PC-3 (cell line): ENCODE data around the gene CYP2R1. TPM values are rescaled to one million over a fixed set of nuclear protein-coding genes. Genes with fewer than 3 reads are reported as not detected.

ENCODE experiments used
- ATAC-seq: fragments of 200-7000 bp; cut with Tn5 transposase; 2 replicates; pipeline ENCODE4 v1.9.1; 2020; ENCODE audit warnings: mild to moderate bottlenecking, moderate library complexity
- Bru-seq: library from RNA; stranded (reverse); fragments of 400-500 nt; gene quantifications from one replicate; lab custom pipeline; 2021; lab: Mats Ljungman, UMichigan
- BruChase-seq, 2 experiments: library from RNA; stranded (reverse); fragments of 400-500 nt; gene quantifications; one replicate each; lab custom pipeline; 2021; lab: Mats Ljungman, UMichigan
- BruUV-seq: library from RNA; stranded (reverse); fragments of 400-500 nt; replicated peaks from 2 replicates; lab custom pipeline; 2021; lab: Mats Ljungman, UMichigan
- CTCF ChIA-PET: fragments of 300-600 bp; sonication (Branson Sonifier 250); formaldehyde crosslinking; loops from one replicate; lab custom pipeline; 2022; ENCODE audit warnings: antibody characterized with exemption; lab: Charles Lee
- POLR2A ChIA-PET: fragments of 300-600 bp; sonication (Branson Sonifier 250); formaldehyde crosslinking; loops from one replicate; lab custom pipeline; 2022; ENCODE audit warnings: antibody characterized with exemption; ENCODE audit not compliant: unreplicated experiment; lab: Charles Lee
- DNase-seq: peaks from one replicate; pipeline ENCODE4 v3.0.0-alpha.2; 2015
- H2AFZ ChIP-seq: fragments of 300-600 bp; sonication (generic); 2 replicates; pipeline ENCODE4 v1.6.0; 2016; ENCODE audit warnings: antibody characterized with exemption, low read length
- H3F3A ChIP-seq: fragments of 300-600 bp; sonication (generic); one replicate; pipeline ENCODE4 v1.6.0; 2017; ENCODE audit warnings: antibody characterized with exemption, low read length, control low read depth, mild to moderate bottlenecking; ENCODE audit not compliant: unreplicated experiment
- H3K27ac ChIP-seq: fragments of 300-600 bp; sonication (generic); 2 replicates; pipeline ENCODE4 v1.5.1; 2016; ENCODE audit warnings: mild to moderate bottlenecking, low read length
- H3K27me3 ChIP-seq: fragments of 300-600 bp; sonication (generic); 2 replicates; pipeline ENCODE4 v1.6.1; 2016; ENCODE audit warnings: low read length, mixed read lengths
- H3K36me3 ChIP-seq: fragments of 300-600 bp; sonication (generic); 2 replicates; pipeline ENCODE4 v1.6.1; 2016; ENCODE audit warnings: low read depth, mixed run types, low read length, mixed read lengths
- H3K4me1 ChIP-seq: fragments of 300-600 bp; sonication (generic); 2 replicates; pipeline ENCODE4 v1.5.1; 2016; ENCODE audit warnings: low read length; ENCODE audit not compliant: insufficient read depth
- H3K4me2 ChIP-seq: fragments of 300-600 bp; sonication (generic); 2 replicates; pipeline ENCODE4 v1.6.0; 2016; ENCODE audit warnings: low read length
- H3K4me3 ChIP-seq: fragments of 300-600 bp; sonication (generic); 2 replicates; pipeline ENCODE4 v1.5.1; 2016; ENCODE audit warnings: mild to moderate bottlenecking, low read length, mixed read lengths
- H3K79me2 ChIP-seq: fragments of 300-600 bp; sonication (generic); 2 replicates; pipeline ENCODE4 v1.6.1; 2017; ENCODE audit warnings: low read length, mixed read lengths
- H3K9ac ChIP-seq: fragments of 300-600 bp; sonication (generic); 2 replicates; pipeline ENCODE4 v1.6.0; 2016; ENCODE audit warnings: mild to moderate bottlenecking, low read length
- H3K9me2 ChIP-seq: fragments of 300-600 bp; sonication (generic); replicated peaks from 2 replicates; pipeline ENCODE4 v1.6.1; 2016; ENCODE audit warnings: mixed run types, low read length, mixed read lengths
- H3K9me3 ChIP-seq: fragments of 300-600 bp; sonication (generic); 2 replicates; pipeline ENCODE4 v1.6.1; 2016; ENCODE audit warnings: low read length, mixed read lengths
- H4K20me1 ChIP-seq: fragments of 300-600 bp; sonication (generic); 2 replicates; pipeline ENCODE4 v1.6.1; 2016; ENCODE audit warnings: low read length, mixed read lengths
- CTCF ChIP-seq: fragments of 300-600 bp; sonication (generic); conservative IDR thresholded peaks from 2 replicates; pipeline ENCODE4 v1.5.1; 2017; ENCODE audit warnings: antibody characterized with exemption, low read depth, mild to moderate bottlenecking, low read length
- EZH2 ChIP-seq: fragments of 300-600 bp; sonication (generic); IDR thresholded peaks from one replicate; pipeline ENCODE4 v1.6.1; 2017; ENCODE audit warnings: antibody characterized with exemption, mild to moderate bottlenecking, low read length; ENCODE audit not compliant: unreplicated experiment
- EZH2phosphoT487 ChIP-seq: fragments of 300-600 bp; sonication (generic); IDR thresholded peaks from 2 replicates; pipeline ENCODE4 v1.6.1; 2018; ENCODE audit warnings: mild to moderate bottlenecking, antibody characterized with exemption, low read length, borderline replicate concordance
- intact Hi-C: fragments of 100-400 bp; cut with micrococcal nuclease; formaldehyde crosslinking; loops from 2 replicates; pipeline ENCODE4 v1.9.0; 2023
- long read RNA-seq: library from polyadenylated mRNA; unstranded; transcript quantifications from one replicate; pipeline ENCODE4 v2.0.0, GENCODE V29; 2021; ENCODE audit not compliant: unreplicated experiment
- total RNA-seq: library from RNA; depleted of rRNA; stranded (reverse); fragments of >200 nt; gene quantifications from 2 replicates; pipeline ENCODE4 v1.2.3, GENCODE V29; 2014; rRNA removed

CYP2R1 gene
- total RNA-seq (7.5 and 17.3 TPM in 2 replicates), Bru-seq, nascent RNA (percentile 66 among the genes with signal in this experiment), BruChase-seq, experiment 1, labeled RNA remaining after a 6-hour chase (percentile 71 among the genes with signal in this experiment), BruChase-seq, experiment 2, labeled RNA remaining after a 2-hour chase (percentile 79 among the genes with signal in this experiment)
- long read RNA-seq, partial matches to known transcripts = 2 of 17 reads
- long read RNA-seq, other reads (novel, unspliced or antisense) = 10 of 17 reads

- POLR2A ChIA-PET = interaction anchor here (0.6 to 0.7 kb wide), 2 partner anchors 9 to 16 kb away, joined by 3 to 4 read pairs; no protein-coding TSS in a partner anchor
- Histone ChIP-seq H3K4me3 (peak within 1 kb of the TSS; percentile 75), H3K27ac (peak within 1 kb of the TSS; percentile 88), H3K4me1 (peaks cover 5% of the 10 kb centered on the region; the same call in 1 of the 2 replicates), H3K9me2 (no peaks in the 10 kb centered on the region), H4K20me1 (no peaks in the 10 kb centered on the region), H2AFZ (peak within 1 kb of the TSS; percentile 97), H3K9me3 (no peaks in the 10 kb centered on the region), H3K4me2 (peak within 1 kb of the TSS; percentile 96), H3K36me3 (no peaks in the 10 kb centered on the region), H3K27me3 (no peaks in the 10 kb centered on the region), H3K9ac (peak within 1 kb of the TSS; percentile 83), H3K79me2 (0 out of 2 replicates have a peak, but pooled peaks cover 8% of the 10 kb centered on the region), H3F3A (no peaks in the 10 kb centered on the region)
- ATAC-seq = peak; percentile 95
- CTCF ChIA-PET = interaction anchor here (1.6 kb wide), 1 partner anchor 16 kb away, joined by 18 read pairs; no protein-coding TSS in a partner anchor
- TF ChIP-seq EZH2phosphoT487 (no peak), EZH2 (no peak), CTCF (no peak)
- DNase-seq = peak; percentile 97
- intact Hi-C loops = loop anchor here (1.0 to 10.0 kb wide), 3 partner anchors 100 to 372 kb away; partner anchors contain the start of genes PDE3B and PSMA1
- no TSS peak for BruUV-seq
These were observed at the start of gene CYP2R1 for GRCh38 chr11:14892036-14892556. CYP2R1 (minus strand) TSS chr11:14892231; CDS start chr11:14892205, 26 bp downstream.

- no TSS peak for BruUV-seq
- Histone ChIP-seq H3K27me3 (no peaks in the 10 kb centered on the region), H3K9me2 (no peaks in the 10 kb centered on the region), H3K4me2 (no peak overlapping the region), H2AFZ (no peak overlapping the region), H4K20me1 (no peaks in the 10 kb centered on the region), H3K4me1 (no peaks in the 10 kb centered on the region), H3K9me3 (no peaks in the 10 kb centered on the region), H3K27ac (no peak overlapping the region), H3F3A (no peaks in the 10 kb centered on the region), H3K4me3 (no peak overlapping the region), H3K36me3 (no peaks in the 10 kb centered on the region), H3K79me2 (no peaks in the 10 kb centered on the region), H3K9ac (no peak overlapping the region)
- ATAC-seq (no peak), DNase-seq (no peak)
- intact Hi-C loops = no loop called here
- TF ChIP-seq EZH2 (no peak), EZH2phosphoT487 (no peak)
- ChIA-PET CTCF (no interaction called here), POLR2A (no interaction called here)
These were observed 46.9 kb upstream of the CYP2R1 start for GRCh38 chr11:14938936-14939335.

- intact Hi-C loops = no loop called here
- Histone ChIP-seq H3K4me1 (no peaks in the 10 kb centered on the region), H3K79me2 (no peaks in the 10 kb centered on the region), H3F3A (no peaks in the 10 kb centered on the region), H3K9me2 (no peaks in the 10 kb centered on the region), H3K9ac (no peak overlapping the region), H3K4me3 (no peak overlapping the region), H4K20me1 (no peaks in the 10 kb centered on the region), H3K36me3 (no peaks in the 10 kb centered on the region), H3K9me3 (no peaks in the 10 kb centered on the region), H3K4me2 (no peak overlapping the region), H3K27me3 (no peaks in the 10 kb centered on the region), H3K27ac (no peak overlapping the region), H2AFZ (no peak overlapping the region)
- no TSS peak for BruUV-seq
- no peak for ATAC-seq
- TF ChIP-seq EZH2 (no peak), EZH2phosphoT487 (no peak), CTCF (no peak)
- CTCF ChIA-PET = no interaction called here
- POLR2A ChIA-PET = no interaction called here
- DNase-seq = no peak
These were observed 42.8 kb upstream of the CYP2R1 start for GRCh38 chr11:14934641-14935351.
